Stimulated activated CD4-positive, alpha-beta T cell treated with anti-CD3 and anti-CD28 coated beads, Interleukin-12 subunit alpha, Interleukin-12 subunit beta, amount 100 ng/mL, for 24 hours (primary cell): ENCODE data around the gene MAGEE1.

Source experiments
- DNase-seq, 2 experiments: peaks; one replicate each; pipeline ENCODE4 v3.0.0-alpha.2; 2020; ENCODE audit warnings: low read depth in 2 of 2

Gene MAGEE1, protein sequence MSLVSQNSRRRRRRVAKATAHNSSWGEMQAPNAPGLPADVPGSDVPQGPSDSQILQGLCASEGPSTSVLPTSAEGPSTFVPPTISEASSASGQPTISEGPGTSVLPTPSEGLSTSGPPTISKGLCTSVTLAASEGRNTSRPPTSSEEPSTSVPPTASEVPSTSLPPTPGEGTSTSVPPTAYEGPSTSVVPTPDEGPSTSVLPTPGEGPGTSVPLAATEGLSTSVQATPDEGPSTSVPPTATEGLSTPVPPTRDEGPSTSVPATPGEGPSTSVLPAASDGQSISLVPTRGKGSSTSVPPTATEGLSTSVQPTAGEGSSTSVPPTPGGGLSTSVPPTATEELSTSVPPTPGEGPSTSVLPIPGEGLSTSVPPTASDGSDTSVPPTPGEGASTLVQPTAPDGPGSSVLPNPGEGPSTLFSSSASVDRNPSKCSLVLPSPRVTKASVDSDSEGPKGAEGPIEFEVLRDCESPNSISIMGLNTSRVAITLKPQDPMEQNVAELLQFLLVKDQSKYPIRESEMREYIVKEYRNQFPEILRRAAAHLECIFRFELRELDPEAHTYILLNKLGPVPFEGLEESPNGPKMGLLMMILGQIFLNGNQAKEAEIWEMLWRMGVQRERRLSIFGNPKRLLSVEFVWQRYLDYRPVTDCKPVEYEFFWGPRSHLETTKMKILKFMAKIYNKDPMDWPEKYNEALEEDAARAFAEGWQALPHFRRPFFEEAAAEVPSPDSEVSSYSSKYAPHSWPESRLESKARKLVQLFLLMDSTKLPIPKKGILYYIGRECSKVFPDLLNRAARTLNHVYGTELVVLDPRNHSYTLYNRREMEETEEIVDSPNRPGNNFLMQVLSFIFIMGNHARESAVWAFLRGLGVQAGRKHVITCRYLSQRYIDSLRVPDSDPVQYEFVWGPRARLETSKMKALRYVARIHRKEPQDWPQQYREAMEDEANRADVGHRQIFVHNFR

GRCh38 chrX:76427560-76428242, at the start of gene MAGEE1:
TSS of gene MAGEE1 (plus strand) at chrX:76427710. CDS start at chrX:76427931, 221 bp downstream.
- peak; percentile 62 to 70 for DNase-seq

GRCh38 chrX:76398970-76399369, 28.5 kb upstream of the MAGEE1 start:
- no peak for DNase-seq

DNA sequence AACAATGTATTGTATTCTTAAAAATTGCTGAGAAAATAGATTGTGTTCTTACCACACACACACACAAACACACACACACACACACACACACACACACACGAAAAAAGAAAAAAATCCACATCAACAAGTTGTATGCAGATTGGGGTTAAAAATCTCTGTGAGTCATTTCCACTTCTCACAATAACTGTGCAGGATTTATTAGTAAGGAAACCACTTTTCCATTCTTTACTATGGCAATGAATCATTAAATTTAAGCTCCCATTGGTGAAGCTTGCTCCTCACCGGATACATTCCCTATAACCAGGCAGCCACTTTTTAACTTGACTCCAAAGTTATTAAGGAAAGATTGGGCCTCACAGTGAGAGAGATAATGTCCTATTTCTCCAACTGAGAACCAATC, 19.7 kb upstream of the MAGEE1 start:
- no peak for DNase-seq

DNA sequence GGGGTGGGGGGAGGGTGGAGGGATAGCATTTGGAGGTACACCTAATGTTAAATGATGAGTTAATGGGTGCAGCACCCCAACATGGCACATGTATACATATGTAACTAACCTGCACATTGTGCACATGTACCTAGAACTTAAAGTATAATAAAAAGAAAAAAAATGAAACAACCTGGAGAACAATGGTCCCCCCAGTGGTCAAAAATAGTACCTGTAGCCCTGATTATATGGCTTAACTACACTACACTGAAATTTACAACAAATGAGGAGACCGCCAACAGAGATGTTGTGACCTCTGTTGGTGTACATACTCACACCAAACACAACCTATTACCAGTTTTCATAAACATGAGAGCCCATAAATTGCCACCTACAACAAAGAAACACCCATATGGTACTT, 7.3 kb upstream of the MAGEE1 start:
- no peak for DNase-seq

DNA sequence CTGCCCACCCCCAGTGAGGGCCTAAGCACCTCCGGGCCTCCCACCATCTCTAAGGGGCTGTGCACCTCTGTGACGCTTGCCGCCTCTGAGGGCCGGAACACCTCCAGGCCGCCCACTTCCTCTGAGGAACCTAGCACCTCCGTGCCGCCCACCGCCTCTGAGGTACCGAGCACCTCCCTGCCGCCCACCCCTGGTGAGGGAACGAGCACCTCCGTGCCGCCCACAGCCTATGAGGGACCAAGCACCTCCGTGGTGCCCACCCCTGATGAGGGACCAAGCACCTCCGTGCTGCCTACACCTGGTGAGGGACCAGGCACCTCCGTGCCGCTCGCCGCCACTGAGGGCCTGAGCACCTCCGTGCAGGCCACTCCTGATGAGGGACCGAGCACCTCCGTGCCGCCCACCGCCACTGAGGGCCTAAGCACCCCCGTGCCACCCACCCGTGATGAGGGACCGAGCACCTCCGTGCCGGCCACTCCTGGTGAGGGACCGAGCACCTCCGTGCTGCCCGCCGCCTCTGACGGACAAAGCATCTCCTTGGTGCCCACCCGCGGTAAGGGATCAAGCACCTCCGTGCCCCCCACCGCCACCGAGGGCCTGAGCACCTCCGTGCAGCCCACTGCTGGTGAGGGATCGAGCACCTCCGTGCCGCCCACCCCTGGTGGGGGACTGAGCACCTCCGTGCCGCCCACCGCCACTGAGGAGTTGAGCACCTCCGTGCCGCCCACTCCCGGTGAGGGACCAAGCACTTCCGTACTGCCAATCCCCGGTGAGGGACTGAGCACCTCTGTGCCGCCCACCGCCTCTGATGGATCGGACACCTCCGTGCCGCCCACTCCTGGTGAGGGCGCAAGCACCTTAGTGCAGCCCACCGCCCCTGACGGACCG, 977 bp downstream of the MAGEE1 start:
- no peak for DNase-seq

GRCh38 chrX:76433219-76433618, 5.7 kb downstream of the MAGEE1 start:
- DNase-seq: no peak

- no peak for DNase-seq
These were observed 6.7 kb downstream of the MAGEE1 start for GRCh38 chrX:76434103-76434741.

GRCh38 chrX:76439188-76439587, 11.7 kb downstream of the MAGEE1 start:
- DNase-seq: no peak

- no peak for DNase-seq
These were observed 26.4 kb downstream of the MAGEE1 start for GRCh38 chrX:76453737-76454406.

- DNase-seq: no peak
These were observed 27.0 kb downstream of the MAGEE1 start for GRCh38 chrX:76454456-76454927.

GRCh38 chrX:76477353-76477752, 49.8 kb downstream of the MAGEE1 start:
- no peak for DNase-seq
